Left lobe of liver (tissue), 2 donors: ENCODE results near the gene LTBP3. TPM values are rescaled to one million over a fixed set of nuclear protein-coding genes. Genes with fewer than 3 reads are reported as not detected.
"Not testable (repeated sequence)": the region's sequence is repeated elsewhere in the genome, so short reads cannot be mapped to it uniquely, and the experiment has no call there.

Source experiments
- ATAC-seq: fragments of 200-7000 bp; cut with Tn5 transposase; one replicate; pipeline ENCODE4 v1.9.1; 2020; ENCODE audit warnings: mild to moderate bottlenecking, moderate library complexity
- DNase-seq: peaks from one replicate; pipeline ENCODE4 v3.0.0-alpha.2; 2020; ENCODE audit warnings: low spot score
- total RNA-seq: library from RNA; stranded (reverse); gene quantifications from one replicate; pipeline ENCODE4 v1.2.1, GENCODE V29; 2021
- donor health status: DM: no; HTN: no; CAD: no; lungs with moderate emphysema.
- donor health status: DM: no; HTN: yes; CAD: no.

Gene LTBP3
- total RNA-seq, 1 donor from 2014 or later: 42.3 TPM

DNA sequence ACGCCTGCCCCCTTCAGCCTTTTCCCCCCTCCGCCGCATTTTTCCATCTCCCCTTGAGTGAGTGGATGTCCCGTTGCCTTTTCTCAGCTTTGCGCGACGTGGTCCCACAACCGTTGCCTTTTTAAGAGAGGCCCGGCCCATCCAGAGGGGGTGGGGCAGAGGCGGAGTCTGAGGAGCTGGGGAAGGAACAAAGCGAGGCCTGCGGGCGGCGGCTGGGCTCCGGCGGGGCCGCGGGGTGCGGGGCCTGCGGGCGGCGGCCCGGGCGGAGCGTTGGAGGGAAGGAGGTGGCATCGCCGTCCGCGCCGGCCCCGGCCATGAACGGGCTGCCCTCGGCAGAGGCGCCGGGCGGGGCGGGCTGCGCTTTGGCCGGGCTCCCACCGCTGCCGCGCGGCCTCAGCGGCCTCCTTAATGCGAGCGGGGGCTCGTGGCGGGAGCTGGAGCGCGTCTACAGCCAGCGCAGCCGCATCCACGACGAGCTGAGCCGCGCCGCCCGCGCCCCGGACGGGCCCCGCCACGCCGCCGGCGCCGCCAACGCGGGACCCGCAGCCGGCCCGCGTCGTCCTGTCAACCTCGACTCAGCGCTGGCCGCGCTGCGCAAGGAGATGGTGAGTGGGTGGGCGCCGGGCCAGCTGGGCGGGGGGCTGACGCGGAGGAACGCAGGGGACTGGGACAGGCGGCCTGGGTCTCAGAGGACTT lies 14.3 kb upstream of the LTBP3 start, which contains the start of gene FAM89B:
Gene FAM89B, plus strand, starts transcription at position 183 of the 696 bp plus-strand sequence. Its CDS starts 132 bp downstream, at position 315.
- ATAC-seq: peak; percentile 51
- DNase-seq: peak; percentile 91

DNA sequence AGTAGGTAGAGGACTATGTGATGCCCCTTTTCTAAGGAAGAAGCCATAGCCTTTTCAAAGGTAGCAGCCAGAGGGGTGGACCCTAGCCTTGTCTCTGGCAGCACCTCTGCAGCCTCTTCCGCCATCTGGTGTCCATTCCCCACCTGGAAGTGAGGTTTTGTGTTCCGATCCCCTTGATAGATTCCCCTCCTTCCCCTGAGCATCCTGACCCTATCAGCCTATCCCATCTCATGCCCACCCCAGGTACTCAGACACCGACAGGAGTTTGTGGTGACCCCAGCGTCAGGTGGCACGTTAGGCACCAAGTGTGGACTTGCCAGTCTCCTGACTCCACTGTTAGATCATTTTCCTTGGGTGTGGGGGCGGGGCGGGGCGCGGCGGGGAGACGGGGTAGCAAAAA lies 13.8 kb upstream of the LTBP3 start:
- DNase-seq (no peak), ATAC-seq (no peak)

DNA sequence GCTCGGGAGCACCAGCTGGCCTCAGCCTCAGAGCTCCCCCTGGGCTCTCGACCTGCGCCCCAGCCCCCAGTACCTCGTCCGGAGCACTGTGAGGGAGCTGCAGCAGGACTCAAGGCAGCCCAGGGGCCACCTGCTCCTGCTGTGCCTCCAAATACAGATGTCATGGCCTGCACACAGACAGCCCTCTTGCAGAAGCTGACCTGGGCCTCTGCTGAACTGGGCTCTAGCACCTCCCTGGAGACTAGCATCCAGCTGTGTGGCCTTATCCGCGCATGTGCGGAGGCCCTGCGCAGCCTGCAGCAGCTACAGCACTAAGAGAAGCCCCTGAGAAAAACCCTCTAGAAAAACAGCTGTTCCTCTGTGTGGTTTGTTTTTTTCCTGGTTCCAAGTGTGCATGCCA lies 13.3 kb upstream of the LTBP3 start:
- ATAC-seq (no peak), DNase-seq (no peak)

DNA sequence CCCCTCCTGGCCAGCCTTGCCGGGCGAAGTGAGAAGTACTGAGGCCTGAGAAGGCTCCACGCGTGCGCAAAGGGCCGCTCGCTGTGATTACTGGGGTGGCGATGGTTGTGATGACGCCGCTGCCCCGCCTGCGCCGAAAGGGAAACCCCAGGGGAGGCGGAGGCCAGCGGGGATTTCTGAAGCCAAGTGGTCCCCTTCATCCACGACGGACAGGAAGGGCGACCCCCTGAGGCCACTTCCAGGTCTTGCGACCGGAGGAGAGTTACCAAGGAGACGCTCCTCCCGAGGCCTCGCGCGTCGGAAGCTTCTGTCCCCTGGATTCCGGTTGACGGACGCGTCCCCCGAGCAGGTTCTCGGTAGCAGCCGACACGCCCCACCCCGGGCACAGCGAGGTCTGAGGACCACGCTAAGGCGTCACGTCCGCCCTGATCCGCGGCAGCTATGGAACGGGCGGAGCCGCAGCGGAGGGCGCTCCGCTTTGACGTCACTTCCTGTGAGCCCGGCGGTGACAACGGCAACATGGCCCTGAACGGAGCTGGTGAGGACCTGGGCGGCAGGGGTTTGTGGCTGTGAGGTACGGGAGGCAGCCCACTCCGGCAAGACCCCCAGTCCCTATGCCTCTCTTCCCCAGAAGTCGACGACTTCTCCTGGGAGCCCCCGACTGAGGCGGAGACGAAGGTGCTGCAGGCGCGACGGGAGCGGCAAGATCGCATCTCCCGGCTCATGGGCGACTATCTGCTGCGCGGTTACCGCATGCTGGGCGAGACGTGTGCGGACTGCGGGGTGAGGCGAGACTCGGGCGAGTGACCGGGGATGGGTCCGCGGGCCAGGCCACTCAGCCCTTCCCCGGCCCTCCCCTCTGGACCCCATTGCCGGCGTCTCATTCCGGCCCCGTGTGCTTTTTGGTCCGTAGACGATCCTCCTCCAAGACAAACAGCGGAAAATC lies 12.1 kb upstream of the LTBP3 start, which contains the start of gene ZNRD2:
Gene ZNRD2, plus strand, starts transcription at position 505 of the 946 bp plus-strand sequence. Its CDS starts 15 bp downstream, at position 520.
- DNase-seq (peak; percentile 98), ATAC-seq (peak; percentile 73)

DNA sequence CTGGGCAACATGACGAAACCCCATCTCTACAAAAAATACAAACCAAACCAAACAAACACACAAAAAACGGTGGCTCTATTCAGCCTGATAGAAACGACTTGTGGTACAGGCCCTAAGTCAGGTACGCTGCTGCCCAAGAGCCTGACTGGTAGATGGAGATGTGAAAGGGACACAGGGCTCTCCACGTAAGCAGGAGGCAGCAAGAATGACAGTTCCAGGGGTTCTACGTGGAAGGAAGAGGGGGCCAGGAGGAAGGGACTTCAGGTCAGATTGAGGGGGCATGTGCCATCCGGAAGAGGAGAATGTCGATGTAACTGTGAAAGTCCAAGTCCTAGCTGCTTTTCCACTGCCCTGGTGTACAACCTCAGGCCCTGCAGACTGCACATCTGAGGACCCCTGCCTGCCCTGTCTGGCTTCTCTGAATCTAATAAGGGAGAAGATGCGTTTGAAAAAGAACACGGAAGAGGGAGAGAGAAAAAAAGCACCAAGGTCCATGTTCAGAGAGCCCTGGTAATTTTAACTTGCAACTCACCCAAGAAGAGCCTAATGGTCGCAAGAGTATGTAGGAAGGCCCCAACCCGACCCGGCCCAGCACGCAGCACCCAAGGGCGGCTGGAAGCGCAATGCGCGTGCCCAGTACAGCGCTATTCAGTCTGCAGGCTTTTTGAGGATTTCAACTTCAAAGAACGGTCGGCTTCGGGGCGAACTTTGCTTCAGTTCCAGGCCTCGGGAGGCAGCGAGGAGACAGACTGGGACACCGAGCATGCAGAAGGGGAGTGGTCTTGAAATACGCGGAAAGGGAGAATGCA lies 11.2 kb upstream of the LTBP3 start:
- DNase-seq (no peak), ATAC-seq (peak; percentile 10)

DNA sequence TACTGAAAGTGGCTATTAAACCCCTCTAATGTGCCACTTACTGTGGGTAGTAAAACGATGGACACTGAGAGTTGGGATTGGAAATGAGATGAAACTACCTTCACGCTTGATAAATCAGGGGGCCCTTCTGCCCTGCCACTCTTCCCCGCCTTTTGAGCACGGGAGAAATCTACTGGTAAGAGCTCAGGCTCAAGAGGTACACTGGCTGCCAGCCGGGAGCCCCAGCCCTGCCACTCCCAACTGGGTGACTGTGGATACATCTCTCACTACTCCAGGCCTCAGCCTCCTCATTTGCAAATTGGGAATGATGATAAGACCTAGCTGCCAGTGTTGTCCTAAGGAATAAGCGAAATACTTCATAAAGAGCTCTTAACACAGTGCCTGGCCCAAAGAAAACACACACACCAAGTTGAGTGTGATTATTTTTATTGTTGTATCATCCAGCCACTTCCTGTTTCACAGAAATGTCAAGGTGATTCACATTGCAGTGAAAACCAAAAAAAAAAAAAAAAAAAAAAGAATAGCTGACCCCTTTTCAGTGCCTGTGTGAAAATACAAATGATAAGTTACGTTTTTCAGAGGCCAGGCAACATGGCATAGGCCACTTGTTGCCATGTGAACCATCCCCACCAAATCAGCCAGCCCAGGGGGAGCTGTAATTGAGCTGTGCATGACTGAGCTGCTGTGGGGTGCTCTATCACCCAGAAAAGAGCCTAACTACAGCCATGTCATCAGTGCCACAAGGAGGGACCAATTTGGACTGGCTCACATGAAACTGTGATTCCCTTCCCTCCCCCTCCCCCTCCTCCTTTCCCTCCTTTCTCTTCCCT lies 7.7 kb upstream of the LTBP3 start:
- no peak for DNase-seq
- ATAC-seq: no peak

DNA sequence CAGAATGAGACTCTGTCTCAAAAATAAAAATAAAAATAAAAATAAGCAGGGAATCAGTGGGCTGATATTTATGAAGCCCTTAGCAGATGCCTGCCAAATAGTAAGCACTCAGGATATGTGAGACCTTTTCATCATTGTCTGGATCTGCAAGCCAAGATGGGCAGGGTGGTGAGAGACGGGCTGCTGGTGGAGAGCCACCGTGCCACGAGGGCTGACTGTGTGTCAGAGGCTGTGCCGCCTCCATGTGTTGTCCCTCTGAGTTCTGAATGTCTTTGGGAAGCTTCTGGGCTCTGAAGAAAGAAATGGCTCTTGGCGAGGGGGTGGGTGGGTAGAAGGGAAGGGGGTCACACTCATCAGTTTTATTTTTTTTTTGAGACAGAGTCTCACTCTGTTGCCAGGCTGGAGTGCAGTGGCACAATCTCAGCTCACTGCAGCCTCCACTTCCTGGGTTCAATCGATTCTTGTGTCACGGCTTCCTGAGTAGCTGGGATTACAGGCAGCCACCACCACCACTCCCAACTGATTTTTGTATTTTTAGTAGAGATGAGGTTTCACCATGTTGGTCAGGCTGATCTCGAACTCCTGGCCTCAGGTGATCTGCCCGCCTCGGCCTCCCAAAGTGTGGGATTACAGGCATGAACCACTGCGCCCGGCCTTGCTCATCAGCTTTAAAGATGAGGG lies 6.9 kb upstream of the LTBP3 start:
- not testable (repeated sequence) for DNase-seq, ATAC-seq

DNA sequence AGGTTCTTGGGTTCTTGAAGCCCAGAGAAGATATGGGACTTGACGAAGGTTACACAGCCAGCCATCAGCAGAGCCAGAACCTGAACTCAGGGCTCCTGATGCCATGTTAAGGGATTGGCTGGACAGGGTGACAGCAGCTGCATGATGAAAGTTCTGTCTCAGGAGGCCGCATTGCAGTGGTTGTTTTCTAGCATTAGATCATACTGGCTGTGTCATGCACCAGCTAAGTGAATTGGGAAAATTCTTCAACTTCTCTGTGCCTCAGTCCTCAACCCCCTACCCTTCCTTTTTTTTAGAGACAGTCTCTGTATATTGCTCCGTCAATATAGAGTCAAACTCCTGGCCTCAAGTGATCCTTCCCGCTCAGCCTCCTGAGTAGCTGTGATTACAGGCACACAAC lies 5.4 kb upstream of the LTBP3 start:
- ATAC-seq: no peak

DNA sequence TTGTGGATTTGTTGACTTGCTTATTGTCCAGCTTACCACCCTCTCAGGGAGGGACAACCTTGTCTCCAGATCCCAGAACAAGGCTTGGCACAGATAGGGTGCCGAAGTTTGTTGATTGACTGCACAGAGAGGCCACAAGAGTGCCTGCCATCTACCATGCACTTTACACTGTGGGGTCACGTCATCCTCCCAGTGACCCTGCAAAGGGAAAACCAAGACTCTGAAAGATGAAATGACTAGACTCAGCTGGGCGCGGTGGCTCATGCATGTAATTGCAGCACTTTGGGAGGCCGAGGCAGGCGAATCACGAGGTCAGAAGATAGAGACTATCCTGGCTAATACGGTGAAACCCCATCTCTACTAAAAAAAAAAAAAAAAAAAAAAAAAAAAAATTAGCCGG lies 4.6 kb upstream of the LTBP3 start:
- no peak for ATAC-seq

More for the DNA sequence above, 5.4 kb upstream of the LTBP3 start:
- no peak for DNase-seq

DNA sequence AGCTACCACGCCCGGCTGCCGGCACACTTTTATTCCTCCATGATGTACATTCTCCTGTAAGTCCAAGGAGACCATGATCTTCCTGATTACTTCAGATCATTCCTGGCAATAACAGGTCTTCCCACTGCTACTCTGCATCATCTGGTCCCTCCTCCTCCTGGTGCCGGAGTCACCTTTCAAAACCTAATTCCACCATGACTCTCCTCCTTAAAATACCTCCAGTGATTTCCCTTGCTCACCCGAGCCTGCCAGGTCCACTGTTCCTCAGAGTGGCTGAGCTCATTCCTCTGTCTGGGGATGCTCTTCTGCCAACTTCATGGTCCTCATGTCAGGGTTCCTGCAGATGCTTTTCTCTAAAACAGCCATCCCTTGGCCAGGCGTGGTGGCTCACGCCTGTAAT lies 3.9 kb upstream of the LTBP3 start:
- no peak for DNase-seq
- no peak for ATAC-seq

More for the DNA sequence above, 4.6 kb upstream of the LTBP3 start:
- DNase-seq: no peak

DNA sequence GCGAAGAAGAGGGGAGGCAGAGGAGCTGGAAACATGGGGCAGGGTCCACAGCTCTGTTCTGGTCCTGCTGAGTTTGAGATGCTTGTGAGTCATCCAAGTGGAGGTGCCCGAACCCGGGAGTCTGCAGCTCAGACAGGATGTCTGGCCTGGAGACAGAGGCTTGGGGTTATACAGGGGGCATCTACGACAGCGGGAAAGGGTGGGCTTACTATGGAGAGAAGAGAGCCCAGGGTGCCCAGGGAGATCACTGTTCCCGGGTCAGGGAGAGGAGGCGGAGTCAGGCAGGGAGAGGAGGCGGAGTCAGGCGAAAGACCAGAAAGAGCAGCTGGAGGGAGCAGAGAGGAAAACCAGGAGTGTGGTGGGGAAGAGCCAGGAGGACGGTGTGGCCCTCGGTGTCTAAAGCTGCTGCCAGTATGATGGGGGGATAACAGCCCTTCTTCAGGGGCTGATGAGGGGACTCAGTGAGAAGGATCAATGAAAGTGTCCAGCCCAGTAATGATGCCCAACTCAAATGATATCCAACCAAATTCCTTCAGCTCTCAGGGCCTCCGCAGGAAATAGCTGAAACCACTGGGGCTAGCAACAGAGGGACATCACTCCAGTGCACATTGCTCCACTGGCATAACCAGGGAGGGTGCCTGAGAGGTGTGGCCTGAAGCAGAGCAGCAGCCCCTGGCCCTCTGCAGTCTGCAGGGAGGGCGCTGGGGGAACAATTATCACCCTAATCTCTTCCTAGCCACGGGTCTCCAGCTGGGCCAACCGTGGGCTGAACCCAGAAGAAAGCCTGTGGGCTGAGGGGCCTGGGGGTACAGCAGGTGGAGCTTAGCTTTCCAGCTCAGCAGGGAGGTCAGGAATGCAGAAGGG lies 2.6 kb upstream of the LTBP3 start:
- DNase-seq: no peak
- ATAC-seq: peak; percentile 39

DNA sequence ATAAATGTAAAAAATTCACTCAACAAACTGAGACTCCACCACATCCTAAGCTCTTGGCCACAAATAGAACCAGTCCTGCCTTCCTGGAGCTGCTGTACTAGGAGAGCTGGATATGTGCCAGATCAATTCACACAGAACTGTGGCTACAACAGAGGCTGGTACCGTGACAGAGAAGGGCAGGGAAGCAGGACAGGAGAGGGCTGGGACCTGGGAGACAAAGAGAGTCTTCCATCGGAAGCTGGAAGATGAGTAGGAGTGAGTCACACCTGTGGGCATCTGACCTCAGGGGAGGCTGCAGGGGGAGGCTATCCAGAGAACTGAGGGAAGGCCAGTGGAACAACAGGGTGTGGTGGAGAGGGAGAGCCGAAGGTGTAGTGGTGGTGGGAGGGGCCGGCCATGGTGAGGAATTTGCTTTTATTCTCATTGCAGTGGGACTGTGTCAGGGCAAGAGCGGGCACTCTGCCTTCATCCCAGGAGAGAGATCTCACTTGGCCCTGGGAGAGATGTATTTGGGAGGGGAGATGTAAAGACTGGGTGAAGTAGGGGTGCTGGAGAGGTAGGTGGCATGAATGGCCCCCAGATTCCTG lies 1.9 kb upstream of the LTBP3 start:
- DNase-seq: no peak
- ATAC-seq: peak; percentile 15

DNA sequence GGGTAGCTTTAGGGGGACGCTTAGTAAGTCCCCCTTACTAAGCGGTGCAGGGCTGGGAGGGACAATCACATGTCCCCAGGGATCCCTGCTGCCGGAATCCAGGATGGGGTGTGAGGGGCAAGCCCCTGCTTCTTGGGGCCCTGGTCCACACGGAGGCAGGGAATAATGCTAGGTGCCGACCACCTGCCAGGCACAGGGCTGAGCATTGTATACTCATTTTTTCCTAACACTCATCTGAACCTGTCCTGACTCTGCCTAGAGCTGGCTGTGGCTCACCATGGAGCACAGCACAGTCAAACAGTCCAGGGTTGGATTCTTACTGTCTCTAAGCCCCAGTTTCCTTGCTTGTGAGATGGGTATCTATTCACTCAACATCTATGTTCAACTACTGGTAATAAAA lies 1.4 kb upstream of the LTBP3 start:
- ATAC-seq: no peak
- DNase-seq: no peak

DNA sequence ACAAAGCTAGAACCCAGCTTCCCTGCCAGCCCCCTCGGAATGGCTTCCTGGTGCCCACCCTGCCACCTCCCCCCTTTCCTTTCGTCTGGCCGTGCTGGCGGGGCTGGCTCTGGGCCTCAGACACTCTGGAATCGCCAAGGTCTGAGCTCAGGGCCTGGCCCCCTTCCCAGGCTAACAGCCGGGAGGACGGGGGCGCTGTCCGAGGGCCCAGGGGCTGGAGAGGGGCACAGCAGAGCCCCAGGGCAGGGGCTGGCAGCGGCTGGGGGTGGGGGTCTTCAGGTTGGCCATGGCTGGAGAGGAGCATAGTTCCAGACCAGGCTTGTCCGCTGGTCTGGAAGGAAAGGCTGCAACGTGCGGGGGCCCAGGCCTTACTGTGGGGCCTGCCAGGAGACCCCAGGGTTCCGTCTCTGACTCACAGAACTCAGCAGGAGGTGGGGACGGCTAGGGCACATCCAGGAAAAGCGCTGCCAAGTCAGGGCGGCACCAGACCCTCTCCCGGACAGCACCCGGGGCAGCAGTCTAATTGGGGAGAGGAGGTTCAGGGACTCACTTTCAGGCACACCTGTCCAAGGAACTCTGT lies 861 bp upstream of the LTBP3 start:
- DNase-seq: no peak

DNA sequence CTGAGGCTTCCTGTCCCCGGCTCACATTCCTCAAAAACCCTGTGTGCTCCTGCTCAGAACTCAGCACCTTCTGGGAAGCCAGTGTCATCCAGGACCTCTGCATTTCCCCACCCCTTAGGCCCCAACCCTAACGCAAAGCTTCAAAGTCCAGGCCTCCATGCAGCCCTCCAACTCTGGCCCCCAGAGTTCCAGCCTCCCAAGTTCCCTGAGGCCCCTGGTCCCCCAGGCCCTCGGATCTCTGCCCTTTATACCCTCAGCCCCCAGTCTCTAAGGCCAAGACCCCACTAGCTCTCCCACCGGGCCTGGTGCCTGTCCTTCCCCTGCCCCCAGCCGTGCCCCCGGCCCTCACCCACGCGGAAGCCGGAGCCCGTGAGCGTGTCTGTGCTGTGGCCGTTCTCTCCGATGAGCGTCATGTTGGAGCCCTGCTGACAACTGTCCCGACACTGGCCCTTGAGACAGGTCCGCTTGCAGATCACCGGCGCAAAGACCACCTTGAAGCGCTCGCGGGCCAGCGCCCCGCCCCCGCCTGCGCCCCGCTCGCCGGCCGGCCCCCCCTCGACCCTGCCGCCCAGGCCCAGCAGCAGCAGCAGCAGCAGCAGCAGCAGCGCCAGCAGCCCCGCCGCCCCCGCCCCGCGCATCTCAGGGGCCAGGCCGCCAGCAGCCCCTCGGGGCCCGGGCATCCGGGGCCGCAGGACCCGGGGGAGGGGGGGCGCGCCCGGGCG lies 718 bp downstream of the LTBP3 start:
- no peak for DNase-seq
- no peak for ATAC-seq

More for the DNA sequence above, 861 bp upstream of the LTBP3 start:
- peak; percentile 20 for ATAC-seq

DNA sequence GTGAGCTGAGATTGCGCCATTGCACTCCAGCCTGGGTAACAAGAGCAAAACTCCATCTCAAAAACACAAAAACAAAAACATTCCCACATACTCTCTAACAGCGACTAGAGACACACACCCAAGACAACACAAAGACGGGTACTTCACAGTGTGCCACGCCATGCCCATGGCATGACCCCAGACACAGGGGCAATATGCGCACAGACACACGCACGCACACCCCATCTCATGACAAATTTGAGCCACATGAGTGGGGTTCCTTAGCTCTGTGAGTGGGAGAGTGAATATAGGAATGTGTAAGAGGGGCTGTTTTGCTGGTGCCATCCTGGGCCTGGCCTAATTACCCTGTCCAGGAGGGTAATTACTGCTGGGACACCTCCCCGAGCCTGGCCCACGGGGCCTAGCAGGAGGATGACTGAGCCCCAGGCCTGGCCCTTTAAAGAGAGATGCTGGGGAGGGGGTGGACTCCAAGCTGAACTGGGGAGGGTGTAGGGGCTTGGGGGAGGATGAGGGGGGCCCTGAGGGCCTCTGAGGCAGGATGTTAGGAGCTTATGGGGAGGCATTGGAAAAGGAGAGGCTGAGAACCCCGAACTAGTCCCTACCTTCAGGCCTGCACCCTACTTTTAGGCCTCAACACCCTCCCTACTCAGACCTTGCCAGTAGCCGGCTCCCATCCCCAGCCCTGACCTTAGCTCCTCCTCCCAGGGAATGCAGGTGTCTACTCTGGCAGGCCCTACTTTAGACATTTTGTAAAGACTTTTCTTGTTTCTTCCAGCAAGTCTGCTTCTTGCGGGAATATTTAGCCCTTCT lies 1.5 kb downstream of the LTBP3 start:
- no peak for ATAC-seq
- DNase-seq: no peak
